ENCODE measurements around the gene WDR43.

Gene WDR43, protein sequence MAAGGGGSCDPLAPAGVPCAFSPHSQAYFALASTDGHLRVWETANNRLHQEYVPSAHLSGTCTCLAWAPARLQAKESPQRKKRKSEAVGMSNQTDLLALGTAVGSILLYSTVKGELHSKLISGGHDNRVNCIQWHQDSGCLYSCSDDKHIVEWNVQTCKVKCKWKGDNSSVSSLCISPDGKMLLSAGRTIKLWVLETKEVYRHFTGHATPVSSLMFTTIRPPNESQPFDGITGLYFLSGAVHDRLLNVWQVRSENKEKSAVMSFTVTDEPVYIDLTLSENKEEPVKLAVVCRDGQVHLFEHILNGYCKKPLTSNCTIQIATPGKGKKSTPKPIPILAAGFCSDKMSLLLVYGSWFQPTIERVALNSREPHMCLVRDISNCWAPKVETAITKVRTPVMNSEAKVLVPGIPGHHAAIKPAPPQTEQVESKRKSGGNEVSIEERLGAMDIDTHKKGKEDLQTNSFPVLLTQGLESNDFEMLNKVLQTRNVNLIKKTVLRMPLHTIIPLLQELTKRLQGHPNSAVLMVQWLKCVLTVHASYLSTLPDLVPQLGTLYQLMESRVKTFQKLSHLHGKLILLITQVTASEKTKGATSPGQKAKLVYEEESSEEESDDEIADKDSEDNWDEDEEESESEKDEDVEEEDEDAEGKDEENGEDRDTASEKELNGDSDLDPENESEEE

GRCh38 chr2:28894470-28895188 lies at the start of gene WDR43:
Gene WDR43 (plus strand): TSS chr2:28894667. CDS start chr2:28894699, 32 bp downstream.
- peak; percentile 98 for DNase-seq

DNA sequence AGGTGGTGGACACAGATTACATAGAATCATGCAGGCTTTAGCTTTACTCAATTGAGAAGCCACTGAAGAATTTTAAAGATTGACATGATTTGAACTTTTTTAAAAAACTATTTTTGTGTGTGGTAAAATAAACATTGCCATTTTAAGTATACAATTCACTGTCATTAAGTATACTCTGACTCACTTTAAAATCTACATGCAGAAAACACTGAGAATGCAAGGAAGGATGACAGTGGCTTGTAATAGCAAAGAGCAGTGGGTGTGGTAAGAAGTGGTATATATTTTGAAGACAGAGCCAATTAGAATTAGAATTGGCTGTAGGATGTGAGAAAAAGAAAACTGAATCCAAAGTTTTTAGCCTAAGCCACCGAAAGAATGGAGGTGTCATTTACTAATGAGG lies 39.3 kb upstream of the WDR43 start:
- DNase-seq = no peak

DNA sequence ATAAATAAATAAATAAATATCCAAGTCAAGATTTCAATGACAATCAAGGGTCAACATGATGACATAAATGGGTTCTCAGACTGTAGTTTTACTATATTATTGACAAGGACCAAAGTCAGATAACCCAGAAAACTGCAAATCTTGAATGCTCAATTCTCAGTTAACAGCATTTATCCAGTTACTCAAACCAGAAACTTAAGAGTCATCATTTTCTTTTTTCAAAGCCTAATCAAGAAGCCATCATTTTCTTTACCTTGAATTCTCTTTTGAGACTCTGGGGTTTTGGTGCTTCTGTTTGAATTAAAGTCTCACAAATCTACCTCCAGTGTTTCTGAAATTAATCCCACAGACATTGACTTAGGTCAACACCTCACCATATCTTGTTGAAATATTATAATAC lies 38.5 kb upstream of the WDR43 start:
- no peak for DNase-seq

- no peak for DNase-seq
Observed at GRCh38 chr2:28868611-28869010, 25.9 kb upstream of the WDR43 start.

DNA sequence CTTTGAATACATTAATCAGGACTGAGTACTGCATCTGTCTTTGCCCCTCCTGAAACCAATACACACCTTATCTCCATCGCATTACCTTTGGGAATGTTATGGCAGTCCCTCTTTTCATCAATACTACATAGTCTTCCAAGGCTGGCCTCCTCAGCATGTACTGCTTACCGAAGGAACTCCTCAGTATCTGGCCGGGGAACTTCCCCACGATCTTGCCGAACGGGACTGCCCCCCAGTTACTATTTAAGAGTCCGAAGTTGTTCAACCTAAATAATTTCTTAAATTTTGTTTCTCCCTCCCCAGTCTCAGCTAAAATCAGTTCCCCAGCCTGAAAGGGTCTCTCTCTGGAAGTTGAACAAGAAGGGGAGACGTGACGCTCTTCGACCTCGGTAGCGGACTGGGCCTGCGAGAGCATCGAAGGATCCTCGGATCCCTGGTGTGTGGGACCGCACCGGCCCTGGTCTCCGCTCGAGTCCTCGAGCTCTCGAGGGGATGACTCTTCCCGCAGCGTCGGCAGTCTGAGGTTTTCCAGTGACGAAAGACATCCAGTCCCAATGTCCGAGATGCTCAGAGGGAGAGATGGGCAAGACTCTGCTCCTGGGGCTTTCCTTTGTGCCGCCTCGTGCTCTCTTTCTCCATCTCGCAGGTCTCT lies 24.8 kb upstream of the WDR43 start:
- DNase-seq = peak in 1 of 2 donors; percentile 19

GRCh38 chr2:28870146-28870891 lies 24.1 kb upstream of the WDR43 start, which contains the start of gene TRMT61B:
Gene TRMT61B (minus strand): TSS chr2:28870309. CDS start chr2:28870277, 32 bp downstream.
- DNase-seq = peak; percentile 94 to 96

DNA sequence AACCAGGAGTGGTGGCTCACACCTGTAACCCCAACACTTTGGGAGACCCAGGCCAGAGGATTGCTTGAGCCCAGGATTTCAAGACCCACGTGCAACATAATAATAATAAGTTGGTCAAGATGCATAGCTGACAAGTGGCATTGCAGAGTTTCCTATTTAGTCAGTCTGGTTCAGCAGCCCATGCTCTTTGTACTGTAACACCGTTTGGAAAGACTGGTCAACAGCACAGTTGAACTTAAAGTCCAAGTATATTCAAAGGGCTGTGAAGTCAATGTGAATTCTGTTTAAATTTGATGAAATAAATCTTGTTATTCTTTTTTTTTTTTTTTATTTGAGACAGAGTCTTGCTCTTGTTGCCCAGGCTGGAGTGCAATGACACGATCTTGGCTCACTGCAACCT lies 22.8 kb upstream of the WDR43 start:
- no peak for DNase-seq

GRCh38 chr2:28880193-28880592 lies 14.3 kb upstream of the WDR43 start:
- no peak for DNase-seq

- no peak for DNase-seq
Observed at GRCh38 chr2:28893488-28893887, 979 bp upstream of the WDR43 start.

DNA sequence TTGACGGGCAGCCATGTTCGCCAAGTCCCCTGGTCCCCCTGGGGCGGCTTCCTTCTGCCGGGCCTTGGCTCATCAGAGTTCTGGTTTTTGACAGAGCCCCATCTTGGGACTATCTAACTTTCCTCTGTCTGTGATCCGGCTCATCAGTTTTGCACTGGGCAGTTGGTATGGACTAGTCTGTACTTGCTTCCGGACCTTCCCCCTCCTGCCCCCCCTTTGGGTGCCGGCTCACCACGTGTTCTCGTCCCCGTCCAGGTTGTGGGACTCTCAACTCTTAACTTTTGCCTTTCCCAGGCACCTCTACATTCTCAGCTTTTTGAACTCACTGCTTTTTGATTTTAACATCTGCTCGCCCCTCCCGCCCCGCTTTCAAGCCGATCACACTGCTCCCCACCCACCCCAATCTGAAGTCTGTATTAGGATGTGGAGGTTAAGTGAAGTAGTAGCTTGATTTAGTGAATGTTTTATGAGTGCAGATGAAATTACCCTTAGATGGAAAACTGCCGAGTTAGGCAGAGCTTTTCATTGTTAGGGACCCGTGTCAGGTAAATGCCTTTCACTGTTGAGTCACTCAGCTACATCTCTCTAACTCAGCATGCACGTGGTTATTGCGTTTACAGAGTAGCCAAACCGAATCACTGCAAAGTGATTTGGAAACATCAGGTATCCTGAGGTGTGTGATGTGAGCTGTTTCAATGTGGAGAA lies 874 bp downstream of the WDR43 start:
- peak; percentile 12 to 26 for DNase-seq

GRCh38 chr2:28896906-28897305 lies 2.4 kb downstream of the WDR43 start:
- DNase-seq = no peak

GRCh38 chr2:28898048-28898447 lies 3.6 kb downstream of the WDR43 start:
- DNase-seq = no peak

DNA sequence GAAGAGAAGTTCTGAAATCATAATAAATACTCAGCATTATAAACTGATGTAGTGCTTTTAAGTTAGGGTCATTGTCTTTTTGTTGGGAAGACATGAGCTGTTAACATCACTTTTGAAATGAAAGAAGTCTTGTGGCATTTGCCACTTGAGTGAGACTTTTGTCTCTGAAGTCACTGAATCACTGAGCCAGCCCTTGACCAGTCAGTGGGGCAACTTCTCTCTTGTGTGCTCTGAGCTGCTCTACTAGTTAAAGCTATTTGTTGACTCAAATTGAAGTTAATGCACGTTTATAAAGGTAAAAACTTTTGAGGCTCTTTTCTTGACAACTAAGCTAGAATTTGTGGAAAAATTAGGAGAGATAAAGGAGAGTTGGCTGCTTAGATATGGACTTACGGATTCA lies 6.7 kb downstream of the WDR43 start:
- no peak for DNase-seq

GRCh38 chr2:28901841-28902240 lies 7.4 kb downstream of the WDR43 start:
- no peak for DNase-seq

DNA sequence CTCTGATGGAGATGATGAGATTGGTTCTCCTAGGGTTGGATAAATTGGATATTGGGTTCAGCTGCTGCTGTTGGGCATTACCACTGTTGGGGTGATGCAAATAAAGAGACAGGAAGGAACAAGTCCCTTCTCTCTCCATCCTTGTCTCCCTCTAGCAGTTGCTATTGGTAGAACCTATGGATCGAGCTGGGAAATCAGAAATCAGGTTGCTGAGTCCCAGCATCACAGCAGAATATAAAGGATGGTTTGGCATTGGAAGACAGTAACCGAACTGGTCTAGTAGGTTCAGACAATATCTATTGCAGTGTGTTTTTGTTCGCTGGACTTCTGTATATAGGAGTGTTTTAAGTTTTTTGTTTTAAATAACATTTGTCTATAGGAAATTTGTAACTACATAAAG lies 8.1 kb downstream of the WDR43 start:
- DNase-seq = no peak

DNA sequence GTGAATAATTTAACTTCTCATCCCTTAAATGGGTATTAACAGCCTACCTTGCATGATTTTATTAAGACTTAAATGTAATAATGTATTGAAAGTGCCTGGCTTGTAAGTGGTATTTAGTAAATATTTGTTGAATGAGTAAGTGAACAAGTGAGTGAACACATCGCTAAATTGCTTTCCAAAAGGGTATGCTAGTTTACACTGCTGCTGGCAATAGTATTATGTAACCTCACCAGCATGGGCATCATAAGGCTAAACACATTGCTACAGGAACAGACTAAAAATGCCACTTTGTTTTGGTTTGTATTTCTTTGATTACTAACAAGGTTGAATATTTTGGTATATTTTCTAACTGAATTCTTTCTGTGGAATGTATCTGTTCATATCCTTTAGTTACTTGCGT lies 9.8 kb downstream of the WDR43 start:
- DNase-seq = no peak

DNA sequence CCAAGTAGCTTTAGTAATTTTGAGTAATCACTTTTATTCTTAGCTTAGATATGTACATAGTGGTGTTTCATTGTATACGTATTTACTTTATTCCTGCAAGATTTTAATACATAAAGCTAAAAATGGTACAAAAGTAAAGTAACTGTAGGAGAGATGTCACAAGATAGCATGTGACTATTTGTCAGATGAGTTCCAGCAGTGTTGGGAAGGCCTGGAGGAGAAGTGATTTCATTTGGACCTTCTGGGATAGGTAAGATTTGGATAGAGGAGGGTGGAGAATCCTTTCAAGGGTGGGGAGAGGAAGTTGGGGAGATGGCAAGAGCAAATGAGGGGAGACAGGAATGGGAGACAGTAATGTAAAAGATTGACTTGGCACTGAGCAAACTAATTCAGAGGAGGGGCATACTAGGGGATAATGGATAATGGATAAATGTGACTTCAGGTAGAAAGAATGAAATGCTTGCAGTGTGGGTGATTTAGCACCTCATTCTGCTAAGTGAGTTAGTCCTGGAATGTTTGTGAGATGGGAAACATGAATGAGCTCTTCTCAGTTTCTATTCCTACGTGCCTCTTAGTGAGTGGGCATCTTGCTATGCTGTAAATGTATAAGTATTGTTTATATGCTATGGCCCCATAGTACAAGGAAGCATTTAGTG lies 10.5 kb downstream of the WDR43 start:
- no peak for DNase-seq

DNA sequence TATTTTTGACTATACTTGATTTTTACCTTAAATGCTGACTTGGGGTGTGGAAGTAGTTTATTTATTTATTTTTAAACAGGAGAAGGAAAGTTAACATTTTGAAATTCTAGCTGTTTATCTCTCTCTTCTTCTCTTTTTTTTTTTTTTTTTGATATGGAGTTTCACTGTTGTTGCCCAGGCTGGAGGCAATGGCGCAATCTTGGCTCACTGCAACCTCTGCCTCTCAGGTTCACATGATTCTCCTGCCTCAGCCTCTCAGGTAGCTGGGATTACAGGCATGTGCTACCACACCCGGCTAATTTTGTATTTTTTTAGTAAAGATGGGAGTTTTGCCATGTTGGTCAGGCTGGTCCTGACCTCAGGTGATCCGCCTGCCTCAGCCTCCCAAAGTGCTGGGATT lies 11.1 kb downstream of the WDR43 start:
- no peak for DNase-seq

- DNase-seq = no peak
Observed at GRCh38 chr2:28906376-28906775, 11.9 kb downstream of the WDR43 start.

DNA sequence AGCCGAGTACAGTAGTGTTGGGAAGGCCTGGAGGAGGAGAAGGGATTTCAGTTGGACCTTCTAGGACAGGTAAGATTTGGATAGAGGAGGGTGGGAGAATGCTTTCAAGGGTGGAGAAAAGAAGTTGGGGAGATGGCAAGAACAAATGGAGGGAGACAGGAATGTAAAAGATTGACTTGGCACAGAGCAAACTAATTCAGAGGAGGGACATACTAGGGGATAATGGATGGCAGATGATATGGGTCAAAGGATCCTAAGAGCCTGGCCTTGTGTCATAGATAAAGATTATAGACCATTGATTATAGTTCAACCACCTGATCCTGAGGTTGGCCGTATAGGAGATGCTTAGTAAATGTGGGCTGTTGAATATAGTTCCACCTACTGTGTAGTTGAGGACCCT lies 12.4 kb downstream of the WDR43 start:
- no peak for DNase-seq

- no peak for DNase-seq
Observed at GRCh38 chr2:28908172-28908571, 13.7 kb downstream of the WDR43 start.

Measured in CD4-positive, alpha-beta T cell treated with Interferon alpha-2 for 1 hour (primary cell).